Measurements from ENCODE around the gene ST3GAL6. TPM values are rescaled to one million over a fixed set of nuclear protein-coding genes. Genes with fewer than 3 reads are reported as not detected.

Gene ST3GAL6
- total and polyA plus RNA-seq, 2 of the 13 experiments (the other 11 are each of a cell fraction or from before 2014, with no cell fraction given): 17.5 to 23.2 TPM

GRCh38 chr3:98732286-98733052 is 30.7 kb upstream of the ST3GAL6 start (continued):
- TF ChIP-seq, protein P1, sequence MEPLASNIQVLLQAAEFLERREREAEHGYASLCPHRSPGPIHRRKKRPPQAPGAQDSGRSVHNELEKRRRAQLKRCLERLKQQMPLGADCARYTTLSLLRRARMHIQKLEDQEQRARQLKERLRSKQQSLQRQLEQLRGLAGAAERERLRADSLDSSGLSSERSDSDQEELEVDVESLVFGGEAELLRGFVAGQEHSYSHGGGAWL (CRISPR knock-in tag; IDR thresholded peaks at IDR 0.05): peak; percentile 71; the same call in 1 of the 2 replicates
- no peak for TF ChIP-seq ZKSCAN1 (IDR thresholded peaks at IDR 0.05; ENCODE audit: low read length)
- no peak for TF ChIP-seq KLF6 (CRISPR knock-in tag; IDR thresholded peaks at IDR 0.05)
- no peak for TF ChIP-seq BCL3 (CRISPR knock-in tag; IDR thresholded peaks at IDR 0.05)
- TF ChIP-seq DR1 (CRISPR knock-in tag; IDR thresholded peaks at IDR 0.05): no peak
- no peak for TF ChIP-seq ATRX (CRISPR knock-in tag; IDR thresholded peaks at IDR 0.05; ENCODE audit: borderline replicate concordance)
- no peak for TF ChIP-seq RFXANK (CRISPR knock-in tag; IDR thresholded peaks at IDR 0.05)
- no peak for TF ChIP-seq PAF1 (CRISPR knock-in tag; IDR thresholded peaks at IDR 0.05)
- TF ChIP-seq DPF2 (CRISPR knock-in tag; IDR thresholded peaks at IDR 0.05; ENCODE audit: borderline replicate concordance, low read depth): no peak
- no peak for TF ChIP-seq ZNF652 (CRISPR knock-in tag; IDR thresholded peaks at IDR 0.05; ENCODE audit: borderline replicate concordance, low read depth)
- TF ChIP-seq PHB2 (IDR thresholded peaks at IDR 0.05; ENCODE audit: partially characterized antibody): no peak
- TF ChIP-seq ZNF547 (CRISPR knock-in tag; IDR thresholded peaks at IDR 0.05): peak; percentile 76
- TF ChIP-seq NCOA2 (CRISPR knock-in tag; IDR thresholded peaks at IDR 0.05): no peak; the same call in 1 of the 2 replicates
- no peak for TF ChIP-seq YY1 (IDR thresholded peaks at IDR 0.05; ENCODE audit: insufficient read depth, insufficient replicate concordance, low read depth, low read length)
- no peak for TF ChIP-seq JUNB (CRISPR knock-in tag; IDR thresholded peaks at IDR 0.05; ENCODE audit: borderline replicate concordance)
- no peak for TF ChIP-seq ZHX2 (IDR thresholded peaks at IDR 0.05; ENCODE audit: low read depth)
- no peak for TF ChIP-seq ZHX2 (CRISPR knock-in tag; IDR thresholded peaks at IDR 0.05; ENCODE audit: borderline replicate concordance)
- no peak for TF ChIP-seq ZNF101 (CRISPR knock-in tag; IDR thresholded peaks at IDR 0.05; ENCODE audit: borderline replicate concordance, low read depth)
- no peak for TF ChIP-seq NFIB (CRISPR knock-in tag; IDR thresholded peaks at IDR 0.05; ENCODE audit: borderline replicate concordance)
- 0 out of 2 replicates have a peak, but pooled peaks have one; percentile 47 for TF ChIP-seq ZNF274 (CRISPR knock-in tag; IDR thresholded peaks at IDR 0.05)
- TF ChIP-seq ZNF546 (CRISPR knock-in tag; conservative IDR thresholded peaks at IDR 0.05): no peak
- no peak for TF ChIP-seq DRAP1 (CRISPR knock-in tag; IDR thresholded peaks at IDR 0.05)
- no peak for TF ChIP-seq SP140L (CRISPR knock-in tag; IDR thresholded peaks at IDR 0.05; ENCODE audit: borderline replicate concordance)
- no peak; the same call in 1 of the 2 replicates for TF ChIP-seq ZBTB3 (CRISPR knock-in tag; IDR thresholded peaks at IDR 0.05; ENCODE audit: borderline replicate concordance, low read depth)
